Left ventricle myocardium inferior (tissue), 1 donor: ENCODE measurements around the gene FOLR1. TPM values are rescaled to one million over a fixed set of nuclear protein-coding genes. Genes with fewer than 3 reads are reported as not detected.

Experiments
- DNase-seq: peaks from one replicate; pipeline ENCODE4 v3.0.0-alpha.2; 2020
- H3K27ac ChIP-seq: fragments of 200-600 bp; replicated peaks from 2 replicates; pipeline ENCODE4 v1.8.0; 2021
- H3K27me3 ChIP-seq: fragments of 200-600 bp; 2 replicates; pipeline ENCODE4 v1.8.0; 2021; ENCODE audit warnings: low read depth
- H3K36me3 ChIP-seq: fragments of 200-600 bp; 2 replicates; pipeline ENCODE4 v1.8.0; 2021
- H3K4me1 ChIP-seq: fragments of 200-600 bp; 2 replicates; pipeline ENCODE4 v1.8.0; 2021
- H3K4me3 ChIP-seq: fragments of 200-600 bp; 2 replicates; pipeline ENCODE4 v1.8.0; 2021; ENCODE audit warnings: mild to moderate bottlenecking, moderate library complexity
- H3K9me3 ChIP-seq: fragments of 200-600 bp; replicated peaks from 2 replicates; pipeline ENCODE4 v1.8.0; 2021
- CTCF ChIP-seq: fragments of 200-600 bp; IDR thresholded peaks from 2 replicates; pipeline ENCODE4 v1.8.0; 2021; ENCODE audit warnings: antibody characterized with exemption, mild to moderate bottlenecking, borderline replicate concordance
- intact Hi-C: fragments of 100-400 bp; cut with micrococcal nuclease; formaldehyde crosslinking; loops from one replicate; pipeline ENCODE4 v1.11.0; 2022
- total RNA-seq: library from RNA; stranded (reverse); fragmentation: NEBNext Ultra II Directional; extraction: Animal tissue kit (Norgen Biotek cat#: 25700); gene quantifications from one replicate; pipeline ENCODE4 v1.2.1, GENCODE V29; 2021
- donor health status: DM: no; HTN: yes; CAD: no; lungs with severe emphysema.

Gene FOLR1
- total RNA-seq, 1 donor from 2014 or later, result 0.49 TPM

GRCh38 chr11:72236083-72236697 lies 44.2 kb downstream of the FOLR1 start:
- H3K27me3 ChIP-seq, result peaks cover 13% of the 10 kb centered on the region
- no peak for DNase-seq
- no peak for TF ChIP-seq CTCF
- no peak overlapping the region for H3K4me3 ChIP-seq
- H3K27ac ChIP-seq, result peak overlapping the region; percentile 19
- H3K9me3 ChIP-seq, result no peaks in the 10 kb centered on the region
- peaks cover 64% of the 10 kb centered on the region for H3K4me1 ChIP-seq
- intact Hi-C loops, result no loop called here
- peaks cover 67% of the 10 kb centered on the region for H3K36me3 ChIP-seq

- intact Hi-C loops, result no loop called here
- peaks cover 62% of the 10 kb centered on the region for H3K36me3 ChIP-seq
Observed at GRCh38 chr11:72236774-72237111, 44.8 kb downstream of the FOLR1 start.

GRCh38 chr11:72237112-72237931 lies 45.4 kb downstream of the FOLR1 start:
- peaks cover 57% of the 10 kb centered on the region for H3K4me1 ChIP-seq
- no peak overlapping the region for H3K4me3 ChIP-seq
- TF ChIP-seq CTCF, result no peak
- H3K27ac ChIP-seq, result no peak overlapping the region
- peaks cover 56% of the 10 kb centered on the region for H3K36me3 ChIP-seq
- intact Hi-C loops, result no loop called here
- peaks cover 25% of the 10 kb centered on the region for H3K27me3 ChIP-seq
- H3K9me3 ChIP-seq, result no peaks in the 10 kb centered on the region
- DNase-seq, result no peak

More at GRCh38 chr11:72236774-72237111, 44.8 kb downstream of the FOLR1 start:
- no peaks in the 10 kb centered on the region for H3K9me3 ChIP-seq
- H3K27me3 ChIP-seq, result peaks cover 19% of the 10 kb centered on the region
- no peak overlapping the region for H3K4me3 ChIP-seq
- no peak overlapping the region for H3K27ac ChIP-seq
- H3K4me1 ChIP-seq, result peaks cover 60% of the 10 kb centered on the region
- no peak for DNase-seq
- TF ChIP-seq CTCF, result no peak

GRCh38 chr11:72238040-72238450 lies 46.1 kb downstream of the FOLR1 start:
- H3K27me3 ChIP-seq, result peaks cover 32% of the 10 kb centered on the region
- no peaks in the 10 kb centered on the region for H3K9me3 ChIP-seq
- no peak overlapping the region for H3K4me3 ChIP-seq
- H3K36me3 ChIP-seq, result peaks cover 49% of the 10 kb centered on the region
- TF ChIP-seq CTCF, result peak; percentile 71
- peaks cover 57% of the 10 kb centered on the region for H3K4me1 ChIP-seq
- intact Hi-C loops, result no loop called here
- H3K27ac ChIP-seq, result no peak overlapping the region
- DNase-seq, result no peak

GRCh38 chr11:72238492-72239312 lies 46.8 kb downstream of the FOLR1 start:
- H3K27me3 ChIP-seq, result peaks cover 38% of the 10 kb centered on the region
- no peak for TF ChIP-seq CTCF
- intact Hi-C loops, result no loop called here
- H3K27ac ChIP-seq, result peak overlapping the region; percentile 63
- no peaks in the 10 kb centered on the region for H3K9me3 ChIP-seq
- peaks cover 59% of the 10 kb centered on the region for H3K4me1 ChIP-seq
- peaks cover 42% of the 10 kb centered on the region for H3K36me3 ChIP-seq
- DNase-seq, result no peak
- peak overlapping the region; percentile 66 for H3K4me3 ChIP-seq
